ENCODE results near the gene METTL21A.

DNA sequence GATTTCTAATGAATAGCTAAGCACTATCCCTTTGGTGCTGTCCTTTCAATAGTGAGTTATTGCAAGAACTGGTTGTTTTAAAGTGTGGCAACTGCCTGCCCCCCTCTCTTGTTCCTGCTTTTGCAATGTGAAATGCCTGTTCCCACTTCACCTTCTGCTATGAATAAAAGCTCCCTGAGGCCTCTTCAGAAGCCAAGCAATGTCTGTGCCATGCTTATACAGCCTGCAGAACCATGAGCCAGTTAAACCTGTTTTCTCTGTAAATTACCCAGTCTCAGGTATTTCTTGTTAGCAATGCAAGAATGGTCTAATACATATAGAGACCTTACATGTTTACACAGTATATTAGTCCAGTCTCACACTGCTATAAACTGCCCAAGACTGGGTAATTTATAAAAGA is 15.0 kb upstream of the METTL21A start:
- TF ChIP-seq, protein P1, sequence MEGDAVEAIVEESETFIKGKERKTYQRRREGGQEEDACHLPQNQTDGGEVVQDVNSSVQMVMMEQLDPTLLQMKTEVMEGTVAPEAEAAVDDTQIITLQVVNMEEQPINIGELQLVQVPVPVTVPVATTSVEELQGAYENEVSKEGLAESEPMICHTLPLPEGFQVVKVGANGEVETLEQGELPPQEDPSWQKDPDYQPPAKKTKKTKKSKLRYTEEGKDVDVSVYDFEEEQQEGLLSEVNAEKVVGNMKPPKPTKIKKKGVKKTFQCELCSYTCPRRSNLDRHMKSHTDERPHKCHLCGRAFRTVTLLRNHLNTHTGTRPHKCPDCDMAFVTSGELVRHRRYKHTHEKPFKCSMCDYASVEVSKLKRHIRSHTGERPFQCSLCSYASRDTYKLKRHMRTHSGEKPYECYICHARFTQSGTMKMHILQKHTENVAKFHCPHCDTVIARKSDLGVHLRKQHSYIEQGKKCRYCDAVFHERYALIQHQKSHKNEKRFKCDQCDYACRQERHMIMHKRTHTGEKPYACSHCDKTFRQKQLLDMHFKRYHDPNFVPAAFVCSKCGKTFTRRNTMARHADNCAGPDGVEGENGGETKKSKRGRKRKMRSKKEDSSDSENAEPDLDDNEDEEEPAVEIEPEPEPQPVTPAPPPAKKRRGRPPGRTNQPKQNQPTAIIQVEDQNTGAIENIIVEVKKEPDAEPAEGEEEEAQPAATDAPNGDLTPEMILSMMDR (IDR thresholded peaks at IDR 0.05), result no peak
- no peak for TF ChIP-seq POLR2AphosphoS5 (IDR thresholded peaks at IDR 0.05; ENCODE audit: low read depth, low read length)
- TF ChIP-seq SIN3A (IDR thresholded peaks at IDR 0.05; ENCODE audit: borderline replicate concordance, insufficient read depth, low read depth, low read length), result no peak
